HG02759 (cell line): ENCODE data around the gene FGF11.
A peak's percentile ranks its signal among the peaks of the same experiment; 100 is the strongest.
"Not testable (repeated sequence)": the region's sequence is repeated elsewhere in the genome, so short reads cannot be mapped to it uniquely, and the experiment has no call there.

Experiments used
- ATAC-seq: cut with Tn5 transposase; IDR thresholded peaks from one replicate; pipeline ENCODE4 v1.9.1; 2021; ENCODE audit warnings: mild to moderate bottlenecking, moderate library complexity; ENCODE audit not compliant: unreplicated experiment

Gene FGF11

DNA sequence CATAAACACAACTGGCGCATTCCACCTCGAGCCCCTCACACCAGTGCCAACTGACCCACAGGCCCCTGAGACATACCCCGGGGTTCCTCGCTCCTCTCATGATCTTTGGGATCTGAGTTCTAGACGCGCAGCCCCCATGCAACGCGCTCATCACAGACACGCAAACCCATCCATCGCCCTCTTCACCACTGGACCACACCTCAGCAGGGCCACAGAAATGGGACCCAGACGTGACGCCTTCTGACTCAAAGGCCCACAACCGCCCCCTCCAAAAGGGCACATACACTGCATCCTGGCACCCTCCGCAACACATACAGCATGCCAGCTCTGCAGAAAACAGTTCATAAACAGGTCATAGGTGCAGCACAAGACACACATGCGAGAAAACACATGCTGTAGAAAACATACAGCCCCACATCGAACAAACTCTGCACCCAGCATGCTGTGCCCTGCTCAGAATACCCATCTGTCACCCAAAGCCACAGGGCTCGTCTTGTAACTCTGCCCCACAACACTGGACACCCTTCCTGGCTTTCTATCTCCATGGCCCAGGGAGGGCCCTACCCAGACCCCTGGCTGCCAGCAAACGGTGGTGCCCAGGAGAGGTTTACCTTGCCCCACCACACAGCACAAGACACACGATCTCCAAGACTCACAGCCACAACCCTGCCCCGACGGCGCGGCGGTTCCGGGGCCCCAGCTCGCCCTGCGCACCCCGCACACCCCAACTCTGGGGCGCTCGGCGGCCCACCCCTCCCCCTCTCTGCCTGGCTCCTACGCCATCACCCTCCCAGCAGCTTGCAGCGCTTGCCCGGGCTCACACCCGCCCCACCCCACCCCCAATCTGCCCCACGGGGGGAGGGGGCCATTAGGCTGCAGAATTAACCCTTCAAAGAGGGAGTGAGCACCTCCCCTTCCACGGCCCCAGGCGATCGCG, 39.2 kb downstream of the FGF11 start:
- ATAC-seq: no peak

DNA sequence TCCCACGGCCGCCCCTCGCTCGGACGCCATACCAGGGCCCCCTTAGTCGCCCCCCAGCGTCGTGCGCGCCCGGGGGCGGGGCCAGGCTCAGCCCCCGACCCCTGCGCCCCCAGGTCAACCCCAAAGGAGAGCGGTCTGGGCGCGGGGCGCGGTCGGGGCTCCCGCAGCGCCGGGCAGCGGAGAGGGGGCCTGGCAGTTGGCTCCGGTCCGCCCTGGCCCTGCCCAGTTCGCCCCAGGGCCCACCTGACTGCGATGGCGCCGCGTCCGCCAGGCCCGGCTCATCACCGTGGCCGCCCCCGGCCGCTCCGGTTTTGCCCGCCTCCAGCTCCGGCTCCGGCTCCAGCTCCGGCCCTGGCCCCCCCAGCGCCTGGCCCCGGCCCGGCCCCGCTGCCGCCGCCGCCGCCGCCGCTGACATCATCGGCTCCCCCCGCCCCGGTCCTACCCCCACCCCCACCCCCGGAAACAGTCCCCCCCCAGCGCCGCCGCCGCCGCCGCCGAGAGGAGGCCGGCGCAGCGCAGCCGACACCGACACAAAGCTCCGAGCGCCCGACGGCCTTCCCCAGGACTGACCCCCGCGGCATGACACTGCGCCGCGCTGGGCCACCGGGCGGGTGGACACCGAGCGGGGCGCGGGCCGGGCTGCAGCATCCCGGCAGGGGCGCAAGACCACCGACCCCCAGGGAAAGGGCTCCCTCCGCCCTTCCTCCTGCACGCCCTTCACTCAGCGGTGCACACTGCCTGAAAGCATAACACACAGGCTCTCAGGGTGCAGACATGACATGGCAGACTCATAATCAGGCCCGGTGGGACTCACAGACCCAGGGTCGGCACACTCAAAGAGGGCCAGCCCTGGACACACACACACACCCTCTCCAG, 40.1 kb downstream of the FGF11 start, which contains the start of gene ZBTB4:
Gene ZBTB4 (minus strand): TSS at position 419 of the 876 bp plus-strand sequence. CDS start 12,830 bp downstream, outside the sequence.
- no peak for ATAC-seq

DNA sequence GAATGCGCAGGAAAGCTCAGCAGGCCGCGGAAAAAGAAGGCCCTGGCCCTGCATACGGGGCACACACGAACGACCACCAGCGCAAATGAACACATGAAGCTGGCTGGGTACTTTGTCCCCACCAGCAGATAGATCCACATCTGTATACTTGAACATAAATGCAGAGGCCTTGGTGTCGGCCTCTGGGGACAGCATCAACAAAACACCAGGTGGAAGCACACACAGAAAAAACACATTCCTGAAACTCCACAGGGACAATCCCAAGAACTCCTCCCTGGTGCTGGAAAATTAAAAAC, 40.7 kb downstream of the FGF11 start:
- ATAC-seq: no peak

DNA sequence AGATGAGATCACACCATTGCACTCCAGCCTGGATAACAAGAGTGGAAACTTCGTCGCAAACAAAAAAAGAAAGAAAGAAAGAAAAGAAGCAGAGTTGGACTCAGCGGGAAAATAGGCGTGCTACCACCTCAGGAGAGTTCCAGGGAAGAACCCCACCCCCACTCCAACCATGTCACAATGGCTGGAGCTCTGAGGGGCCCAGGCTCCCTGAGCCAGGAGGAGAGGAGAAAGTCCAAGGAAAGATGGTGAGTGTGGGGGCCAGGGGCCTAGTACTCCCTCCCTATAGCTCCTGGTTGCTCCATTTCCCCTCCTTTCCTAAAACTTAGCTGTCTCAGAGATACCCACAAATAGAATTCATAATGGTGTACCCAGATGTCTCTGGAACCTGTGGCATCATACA, 42.0 kb downstream of the FGF11 start, which contains the start of gene SLC35G6:
Gene SLC35G6 (plus strand): TSS at position 172 of the 400 bp plus-strand sequence. CDS start 71 bp downstream, at position 243.
- ATAC-seq: not testable (repeated sequence)

DNA sequence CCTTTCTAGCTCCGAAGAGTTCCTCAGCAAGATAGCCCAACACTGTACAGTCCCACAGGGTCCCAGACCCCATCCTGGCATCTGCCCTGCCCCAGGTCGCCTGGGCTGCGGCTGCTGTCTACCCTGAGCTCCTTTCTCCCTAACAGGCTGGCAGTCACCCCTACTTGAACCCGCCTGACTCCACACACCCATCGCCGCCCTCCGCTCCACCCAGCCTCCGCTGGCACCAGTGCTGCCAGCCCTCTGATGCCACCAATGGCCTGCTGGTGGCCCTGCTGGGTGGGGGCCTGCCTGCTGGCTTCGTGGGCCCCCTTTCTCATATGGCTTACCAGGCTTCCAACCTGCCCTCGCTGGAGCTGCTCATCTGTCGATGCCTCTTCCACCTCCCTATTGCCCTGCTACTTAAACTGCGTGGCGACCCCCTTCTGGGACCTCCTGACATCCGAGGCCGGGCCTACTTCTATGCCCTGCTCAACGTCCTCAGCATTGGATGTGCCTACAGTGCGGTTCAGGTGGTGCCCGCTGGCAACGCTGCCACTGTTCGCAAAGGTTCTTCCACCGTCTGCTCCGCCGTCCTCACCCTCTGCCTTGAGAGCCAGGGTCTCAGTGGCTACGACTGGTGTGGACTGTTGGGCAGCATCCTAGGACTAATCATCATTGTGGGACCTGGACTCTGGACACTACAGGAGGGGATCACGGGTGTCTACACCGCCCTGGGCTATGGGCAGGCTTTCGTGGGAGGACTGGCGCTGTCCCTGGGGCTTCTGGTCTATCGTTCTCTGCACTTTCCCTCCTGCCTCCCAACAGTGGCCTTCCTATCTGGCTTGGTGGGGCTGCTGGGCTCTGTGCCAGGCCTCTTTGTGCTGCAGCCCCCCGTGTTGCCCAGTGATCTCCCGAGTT, 42.8 kb downstream of the FGF11 start:
- ATAC-seq: not testable (repeated sequence)

DNA sequence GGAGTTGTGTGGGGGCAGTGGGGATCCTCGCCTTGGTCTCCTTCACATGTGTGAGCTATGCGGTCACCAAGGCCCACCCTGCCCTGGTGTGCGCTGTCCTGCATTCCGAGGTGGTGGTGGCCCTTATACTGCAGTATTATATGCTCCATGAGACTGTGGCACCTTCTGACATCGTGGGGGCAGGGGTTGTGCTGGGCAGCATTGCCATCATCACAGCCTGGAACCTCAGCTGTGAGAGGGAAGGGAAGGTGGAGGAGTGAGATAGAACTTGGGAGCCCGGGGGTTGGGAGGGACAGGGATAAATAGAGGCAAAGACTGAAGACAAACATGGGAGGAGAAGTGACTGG, 43.4 kb downstream of the FGF11 start:
- not testable (repeated sequence) for ATAC-seq

DNA sequence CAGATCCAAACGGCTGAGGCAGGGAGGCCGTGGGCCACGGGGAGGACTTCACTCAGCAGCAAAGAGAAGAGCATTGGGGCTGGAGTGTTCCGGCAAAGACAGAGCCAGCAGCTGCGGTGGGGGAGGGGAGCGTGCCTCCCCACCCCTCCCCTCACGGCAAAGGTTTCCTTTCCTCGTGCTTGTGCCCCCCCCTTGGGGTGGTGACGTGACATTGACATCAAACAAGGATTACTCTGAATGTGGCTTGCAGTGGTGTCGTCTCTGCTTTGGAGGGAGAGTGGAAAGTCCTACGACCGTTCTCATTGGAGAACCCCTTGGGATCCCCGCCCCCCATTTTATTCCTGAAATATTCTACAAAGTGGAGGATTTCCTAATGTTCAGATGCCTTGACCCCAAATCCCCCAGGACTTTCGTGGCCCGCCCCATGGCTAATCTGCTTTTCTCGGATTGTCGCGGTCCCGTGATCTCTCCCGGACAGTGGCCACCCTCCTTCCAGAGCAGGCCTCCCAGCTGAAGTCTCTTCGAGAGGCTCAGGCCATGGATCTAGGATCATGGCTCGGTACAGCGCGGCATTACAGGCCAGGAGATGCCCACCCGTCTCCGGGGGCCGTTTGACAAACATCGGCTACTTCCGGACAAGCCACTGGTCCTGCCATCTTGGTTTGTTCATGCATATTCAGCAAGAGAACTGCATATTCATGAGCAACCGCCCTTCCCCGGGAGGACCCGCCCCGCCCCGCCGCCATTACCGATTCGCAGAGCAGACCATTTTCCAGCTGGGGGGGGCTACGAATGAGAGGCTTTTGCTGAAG, 44.1 kb downstream of the FGF11 start:
- peak; percentile 34 for ATAC-seq

DNA sequence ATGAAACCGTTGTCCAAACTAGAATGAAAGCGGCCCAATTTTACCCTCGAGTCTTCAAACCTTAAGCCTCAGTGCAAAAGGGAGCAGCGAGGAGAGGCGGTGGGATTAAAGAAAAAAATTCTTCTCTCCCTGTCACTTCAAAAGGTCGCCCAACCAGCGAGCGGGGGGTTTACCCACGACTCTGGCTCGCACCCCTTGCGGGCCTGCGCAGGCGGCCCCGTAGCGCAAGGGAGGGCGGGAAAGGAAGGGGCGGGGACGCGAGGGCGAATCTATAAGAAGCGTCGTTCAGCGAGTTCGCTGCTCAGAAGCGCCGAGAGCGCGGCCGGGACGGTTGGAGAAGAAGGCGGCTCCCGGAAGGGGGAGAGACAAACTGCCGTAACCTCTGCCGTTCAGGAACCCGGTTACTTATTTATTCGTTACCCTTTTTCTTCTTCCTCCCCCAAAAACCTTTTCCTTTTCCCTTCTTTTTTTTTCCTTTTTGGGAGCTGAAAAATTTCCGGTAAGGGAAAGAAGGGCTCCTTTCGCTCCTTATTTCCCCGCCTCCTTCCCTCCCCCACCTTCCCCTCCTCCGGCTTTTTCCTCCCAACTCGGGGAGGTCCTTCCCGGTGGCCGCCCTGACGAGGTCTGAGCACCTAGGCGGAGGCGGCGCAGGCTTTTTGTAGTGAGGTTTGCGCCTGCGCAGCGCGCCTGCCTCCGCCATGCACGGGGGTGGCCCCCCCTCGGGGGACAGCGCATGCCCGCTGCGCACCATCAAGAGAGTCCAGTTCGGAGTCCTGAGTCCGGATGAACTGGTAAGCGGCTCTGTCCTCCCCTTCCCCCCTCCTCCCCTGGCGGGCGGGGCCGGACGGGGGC, 45.0 kb downstream of the FGF11 start, which contains the start of gene POLR2A:
Gene POLR2A (plus strand): TSS at position 300 of the 852 bp plus-strand sequence.
- ATAC-seq: peak; percentile 75

DNA sequence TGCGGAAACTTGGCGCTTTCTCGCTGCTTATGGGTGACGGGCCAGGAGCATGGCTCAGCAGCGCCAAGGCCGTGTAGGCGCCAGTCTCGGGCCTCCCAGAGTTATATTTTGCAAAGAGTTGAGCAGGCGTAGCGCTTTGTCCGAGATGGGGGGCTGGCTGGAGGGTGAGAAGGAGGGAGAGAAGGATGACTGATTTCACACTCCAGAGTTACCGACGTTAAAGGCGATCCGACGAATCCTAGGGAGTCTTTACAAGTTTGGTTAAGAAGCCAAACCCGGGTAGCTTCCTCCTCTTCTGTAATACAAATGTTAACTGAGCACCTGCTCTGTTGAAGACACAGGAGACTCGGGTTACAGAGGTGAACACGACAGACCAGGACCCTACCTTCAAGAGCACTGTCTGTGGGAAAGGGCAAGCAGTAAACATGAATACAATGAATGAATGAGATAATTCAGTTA, 45.6 kb downstream of the FGF11 start:
- ATAC-seq: no peak

DNA sequence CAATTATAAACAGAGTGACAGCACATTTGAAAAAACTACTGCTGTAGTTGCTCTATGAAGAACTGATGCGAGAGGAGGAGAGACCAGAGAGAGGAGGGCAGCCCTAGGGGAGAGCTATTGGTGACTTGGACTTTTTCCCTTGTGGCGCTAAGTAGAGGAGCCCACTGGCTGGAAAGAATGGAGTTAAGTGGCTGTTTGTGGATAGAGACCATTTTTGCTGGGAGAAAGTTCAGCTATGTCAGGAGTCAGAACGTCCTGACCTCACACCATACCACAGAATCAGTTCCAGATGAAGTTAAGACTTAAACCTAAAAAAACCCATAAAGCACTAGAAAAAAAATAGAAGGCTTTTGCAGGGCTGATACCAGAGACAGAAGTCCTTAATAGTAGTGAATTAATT, 46.9 kb downstream of the FGF11 start:
- ATAC-seq: no peak

DNA sequence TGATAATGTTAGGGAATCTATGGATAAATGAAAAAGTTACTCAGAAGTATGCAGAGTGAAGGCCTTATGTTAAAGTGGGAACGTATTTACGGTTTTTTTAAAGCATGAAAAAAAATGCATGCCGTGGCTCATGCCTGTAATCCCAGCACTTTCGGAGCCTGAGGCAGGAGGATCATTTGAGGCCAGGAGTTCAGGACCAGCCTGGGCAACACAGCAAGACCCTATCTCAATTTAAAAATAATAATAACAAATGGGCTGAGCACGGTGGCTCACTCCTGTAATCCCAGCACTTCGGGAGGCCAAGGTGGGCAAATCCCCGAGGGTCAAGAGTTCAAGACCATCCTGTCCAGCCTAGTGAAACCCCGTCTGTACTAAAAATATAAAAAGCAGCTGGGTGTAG, 50.8 kb downstream of the FGF11 start:
- ATAC-seq: no peak

DNA sequence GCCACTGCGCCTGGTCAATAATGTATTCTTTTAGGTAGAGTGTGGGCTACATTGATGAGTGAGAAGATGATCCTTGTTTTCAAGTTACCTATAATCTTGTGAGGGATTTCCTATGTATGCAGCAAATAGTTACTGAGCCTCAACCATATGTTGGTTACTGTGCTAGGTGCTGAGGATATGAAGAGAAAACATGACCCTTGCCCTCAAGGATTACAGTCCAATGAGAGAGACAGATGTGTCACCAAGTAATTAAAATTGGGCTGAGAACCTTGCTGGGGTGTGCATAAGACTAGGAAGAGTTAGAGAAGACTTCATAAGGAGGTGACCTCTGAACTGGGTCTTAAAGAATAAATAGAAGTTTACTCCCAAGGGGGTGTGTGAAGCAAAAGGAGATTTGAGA, 52.3 kb downstream of the FGF11 start:
- no peak for ATAC-seq

DNA sequence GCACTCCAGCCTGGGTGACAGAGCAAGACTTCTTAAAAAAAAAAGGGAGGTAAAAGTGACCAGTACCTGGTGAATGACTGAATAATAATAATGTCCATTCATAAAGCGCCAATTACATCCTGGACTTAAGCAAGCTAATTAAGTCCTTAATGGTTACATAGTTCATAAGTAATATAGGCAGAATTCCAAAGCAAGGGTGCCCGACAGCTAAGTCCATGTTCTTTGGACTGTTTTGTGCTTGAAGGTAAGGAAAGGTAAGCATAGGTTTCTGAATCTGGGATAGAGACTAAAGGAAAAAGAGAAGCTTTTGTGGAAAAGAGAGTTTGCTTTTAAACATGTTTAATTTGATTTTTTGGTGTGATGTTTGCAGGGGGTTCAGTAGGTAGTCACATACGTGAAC, 54.6 kb downstream of the FGF11 start:
- ATAC-seq: no peak
